ENCODE measurements around the gene TECTB.

Gene TECTB

DNA sequence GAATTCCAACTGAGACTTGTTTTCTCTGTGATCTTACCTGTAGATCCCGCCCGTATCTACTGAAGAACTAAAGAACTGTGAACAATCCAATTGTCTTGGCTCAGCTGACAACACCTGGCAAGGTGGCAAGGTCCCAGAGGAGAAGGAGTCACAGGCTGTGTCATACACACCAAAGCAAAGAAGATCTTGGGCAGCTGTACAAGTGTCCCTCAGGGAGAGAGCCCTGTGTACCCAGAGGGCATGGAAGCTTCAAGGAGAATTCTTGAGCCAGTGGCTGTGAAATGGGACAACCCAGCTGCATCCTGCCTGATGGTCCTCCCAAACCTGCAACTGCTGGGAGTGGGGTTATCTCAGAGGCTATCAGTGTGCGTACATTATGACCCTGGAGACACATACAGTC lies 46.7 kb upstream of the TECTB start:
- no peak overlapping the region for H3K4me3 ChIP-seq (ENCODE audit: low read length)
- peaks cover 16% of the 10 kb centered on the region for H3K9me3 ChIP-seq (ENCODE audit: control insufficient read depth, insufficient read depth, low read length)
- TF ChIP-seq, protein P1, sequence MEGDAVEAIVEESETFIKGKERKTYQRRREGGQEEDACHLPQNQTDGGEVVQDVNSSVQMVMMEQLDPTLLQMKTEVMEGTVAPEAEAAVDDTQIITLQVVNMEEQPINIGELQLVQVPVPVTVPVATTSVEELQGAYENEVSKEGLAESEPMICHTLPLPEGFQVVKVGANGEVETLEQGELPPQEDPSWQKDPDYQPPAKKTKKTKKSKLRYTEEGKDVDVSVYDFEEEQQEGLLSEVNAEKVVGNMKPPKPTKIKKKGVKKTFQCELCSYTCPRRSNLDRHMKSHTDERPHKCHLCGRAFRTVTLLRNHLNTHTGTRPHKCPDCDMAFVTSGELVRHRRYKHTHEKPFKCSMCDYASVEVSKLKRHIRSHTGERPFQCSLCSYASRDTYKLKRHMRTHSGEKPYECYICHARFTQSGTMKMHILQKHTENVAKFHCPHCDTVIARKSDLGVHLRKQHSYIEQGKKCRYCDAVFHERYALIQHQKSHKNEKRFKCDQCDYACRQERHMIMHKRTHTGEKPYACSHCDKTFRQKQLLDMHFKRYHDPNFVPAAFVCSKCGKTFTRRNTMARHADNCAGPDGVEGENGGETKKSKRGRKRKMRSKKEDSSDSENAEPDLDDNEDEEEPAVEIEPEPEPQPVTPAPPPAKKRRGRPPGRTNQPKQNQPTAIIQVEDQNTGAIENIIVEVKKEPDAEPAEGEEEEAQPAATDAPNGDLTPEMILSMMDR (IDR thresholded peaks at IDR 0.05; ENCODE audit: low read depth, low read length, poor library complexity, severe bottlenecking): no peak
- no peak for TF ChIP-seq EZH2phosphoT487 (IDR thresholded peaks at IDR 0.05; ENCODE audit: borderline replicate concordance, low read length)
- H3K79me2 ChIP-seq (ENCODE audit: control insufficient read depth, low read length): no peaks in the 10 kb centered on the region
- H3K27ac ChIP-seq (ENCODE audit: low read depth, low read length): no peak overlapping the region
- no peaks in the 10 kb centered on the region for H3K27me3 ChIP-seq (ENCODE audit: control insufficient read depth, low read length)
- H3K4me1 ChIP-seq (ENCODE audit: control insufficient read depth, low read length): peaks cover 8% of the 10 kb centered on the region; the same call in 1 of the 2 replicates
- no peaks in the 10 kb centered on the region for H3F3A ChIP-seq (ENCODE audit: control insufficient read depth, insufficient read depth)
- no peak overlapping the region for H3K4me2 ChIP-seq (ENCODE audit: low read length)
- H3K36me3 ChIP-seq (ENCODE audit: control insufficient read depth, low read length): no peaks in the 10 kb centered on the region
- H4K20me1 ChIP-seq (ENCODE audit: control insufficient read depth, insufficient read depth, low read depth, low read length): no peaks in the 10 kb centered on the region
- no peaks in the 10 kb centered on the region for H3K9me2 ChIP-seq (replicated peaks; ENCODE audit: control insufficient read depth, low read length)

DNA sequence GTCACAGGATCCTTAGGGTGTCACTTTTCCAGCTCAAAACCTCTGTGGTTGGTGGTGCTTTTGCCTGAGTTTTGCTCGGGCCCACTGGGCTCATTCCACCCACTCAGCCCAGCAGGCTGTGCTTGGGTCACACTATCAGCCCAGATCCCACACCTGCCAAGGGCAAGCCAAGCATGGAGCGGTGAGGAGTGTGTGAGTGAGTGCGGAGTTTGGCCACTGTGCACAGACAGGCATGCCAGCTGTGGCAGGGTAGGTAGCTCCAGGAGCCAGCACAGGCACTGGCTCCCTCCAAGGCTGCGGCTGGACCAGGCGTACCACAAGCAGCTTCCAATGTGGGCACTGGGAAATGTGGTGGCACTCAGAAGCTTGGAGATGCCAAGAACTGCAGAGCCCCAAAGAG lies 43.9 kb upstream of the TECTB start:
- H3K4me3 ChIP-seq (ENCODE audit: low read length): no peak overlapping the region
- TF ChIP-seq, protein P1 (IDR thresholded peaks at IDR 0.05; ENCODE audit: low read depth, low read length, poor library complexity, severe bottlenecking): no peak
- no peak for TF ChIP-seq EZH2phosphoT487 (IDR thresholded peaks at IDR 0.05; ENCODE audit: borderline replicate concordance, low read length)
- no peaks in the 10 kb centered on the region for H3K9me2 ChIP-seq (replicated peaks; ENCODE audit: control insufficient read depth, low read length)
- no peaks in the 10 kb centered on the region for H3F3A ChIP-seq (ENCODE audit: control insufficient read depth, insufficient read depth)
- no peak overlapping the region for H3K4me2 ChIP-seq (ENCODE audit: low read length)
- H3K9me3 ChIP-seq (ENCODE audit: control insufficient read depth, insufficient read depth, low read length): peaks cover 16% of the 10 kb centered on the region
- H3K27me3 ChIP-seq (ENCODE audit: control insufficient read depth, low read length): no peaks in the 10 kb centered on the region
- H3K79me2 ChIP-seq (ENCODE audit: control insufficient read depth, low read length): no peaks in the 10 kb centered on the region
- no peaks in the 10 kb centered on the region for H3K36me3 ChIP-seq (ENCODE audit: control insufficient read depth, low read length)
- H3K4me1 ChIP-seq (ENCODE audit: control insufficient read depth, low read length): no peaks in the 10 kb centered on the region
- H4K20me1 ChIP-seq (ENCODE audit: control insufficient read depth, insufficient read depth, low read depth, low read length): no peaks in the 10 kb centered on the region
- H3K27ac ChIP-seq (ENCODE audit: low read depth, low read length): no peak overlapping the region

DNA sequence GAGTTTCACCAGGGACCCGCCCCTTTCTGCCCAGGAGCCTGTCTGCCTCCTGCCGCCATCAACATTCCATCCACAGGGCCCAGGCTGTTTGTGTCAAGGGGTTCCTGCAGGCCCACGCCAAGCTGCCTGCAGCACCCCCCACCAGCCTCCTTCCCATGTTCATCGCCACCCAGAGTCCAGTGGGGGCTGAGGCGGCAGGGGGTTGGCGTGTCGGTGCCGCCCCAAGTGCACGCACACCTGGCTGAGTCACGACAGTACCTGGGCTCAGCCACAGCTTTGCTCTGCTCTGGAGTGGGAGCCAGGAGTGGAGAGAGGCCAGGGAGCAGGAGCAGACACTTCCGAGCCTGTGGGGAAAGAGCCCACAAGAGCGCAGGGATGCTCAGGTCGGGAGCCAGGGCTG lies 42.8 kb upstream of the TECTB start:
- Histone ChIP-seq H3K4me3 (ENCODE audit: low read length) (no peak overlapping the region), H3K9me3 (ENCODE audit: control insufficient read depth, insufficient read depth, low read length) (peaks cover 16% of the 10 kb centered on the region), H3K27me3 (ENCODE audit: control insufficient read depth, low read length) (no peaks in the 10 kb centered on the region), H4K20me1 (ENCODE audit: control insufficient read depth, insufficient read depth, low read depth, low read length) (no peaks in the 10 kb centered on the region), H3K4me2 (ENCODE audit: low read length) (no peak overlapping the region), H3K36me3 (ENCODE audit: control insufficient read depth, low read length) (no peaks in the 10 kb centered on the region), H3F3A (ENCODE audit: control insufficient read depth, insufficient read depth) (no peaks in the 10 kb centered on the region), H3K9me2 (replicated peaks; ENCODE audit: control insufficient read depth, low read length) (no peaks in the 10 kb centered on the region), H3K4me1 (ENCODE audit: control insufficient read depth, low read length) (no peaks in the 10 kb centered on the region), H3K79me2 (ENCODE audit: control insufficient read depth, low read length) (no peaks in the 10 kb centered on the region), H3K27ac (ENCODE audit: low read depth, low read length) (no peak overlapping the region)
- no peak for TF ChIP-seq EZH2phosphoT487 (IDR thresholded peaks at IDR 0.05; ENCODE audit: borderline replicate concordance, low read length)
- TF ChIP-seq, protein P1 (IDR thresholded peaks at IDR 0.05; ENCODE audit: low read depth, low read length, poor library complexity, severe bottlenecking): no peak
